ENCODE data around the gene CCL4L2.

DNA sequence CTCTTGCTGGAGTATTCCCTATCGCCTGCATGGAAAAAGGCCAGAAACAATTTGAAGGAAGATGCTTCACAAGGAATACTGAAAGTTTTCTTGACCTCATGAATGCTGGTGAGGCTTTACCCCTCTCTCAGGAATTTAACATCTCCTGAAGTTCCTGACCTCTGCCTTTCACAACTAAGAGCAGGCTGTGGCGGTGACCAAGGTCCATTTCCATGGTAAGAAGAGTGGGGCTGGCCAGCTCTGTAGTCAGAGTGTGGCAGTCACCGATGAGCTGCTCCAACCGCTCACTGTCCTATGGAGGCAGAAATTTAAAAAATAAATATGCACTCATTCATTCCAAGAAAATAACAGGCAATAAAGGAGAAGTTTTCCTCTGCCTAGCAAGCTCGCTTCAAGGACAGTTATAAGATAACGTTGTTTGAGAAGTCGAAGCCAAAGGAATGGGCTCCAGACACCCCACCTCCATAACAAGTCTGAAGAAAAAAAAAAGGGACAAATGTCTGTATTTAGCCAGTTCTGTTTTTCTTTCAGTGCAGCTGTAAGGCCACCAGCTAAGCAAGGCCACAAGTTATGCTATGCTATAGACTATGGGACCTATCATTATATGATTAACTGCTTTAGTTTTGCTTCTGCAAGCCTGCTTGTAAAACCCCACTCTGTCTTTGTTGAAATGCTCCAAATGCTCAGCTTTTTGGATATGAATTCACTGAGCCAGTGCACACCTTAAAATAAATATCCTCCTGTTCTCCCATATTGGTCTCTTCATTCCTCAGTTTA, 6.0 kb upstream of the CCL4L2 start:
- TF ChIP-seq, protein P1, sequence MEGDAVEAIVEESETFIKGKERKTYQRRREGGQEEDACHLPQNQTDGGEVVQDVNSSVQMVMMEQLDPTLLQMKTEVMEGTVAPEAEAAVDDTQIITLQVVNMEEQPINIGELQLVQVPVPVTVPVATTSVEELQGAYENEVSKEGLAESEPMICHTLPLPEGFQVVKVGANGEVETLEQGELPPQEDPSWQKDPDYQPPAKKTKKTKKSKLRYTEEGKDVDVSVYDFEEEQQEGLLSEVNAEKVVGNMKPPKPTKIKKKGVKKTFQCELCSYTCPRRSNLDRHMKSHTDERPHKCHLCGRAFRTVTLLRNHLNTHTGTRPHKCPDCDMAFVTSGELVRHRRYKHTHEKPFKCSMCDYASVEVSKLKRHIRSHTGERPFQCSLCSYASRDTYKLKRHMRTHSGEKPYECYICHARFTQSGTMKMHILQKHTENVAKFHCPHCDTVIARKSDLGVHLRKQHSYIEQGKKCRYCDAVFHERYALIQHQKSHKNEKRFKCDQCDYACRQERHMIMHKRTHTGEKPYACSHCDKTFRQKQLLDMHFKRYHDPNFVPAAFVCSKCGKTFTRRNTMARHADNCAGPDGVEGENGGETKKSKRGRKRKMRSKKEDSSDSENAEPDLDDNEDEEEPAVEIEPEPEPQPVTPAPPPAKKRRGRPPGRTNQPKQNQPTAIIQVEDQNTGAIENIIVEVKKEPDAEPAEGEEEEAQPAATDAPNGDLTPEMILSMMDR (IDR thresholded peaks at IDR 0.05; ENCODE audit: extremely low read depth in 1 of 2, insufficient read depth in 1 of 2, low read depth in 1 of 2, low read length in 2 of 2): no peak
- TF ChIP-seq POLR2A (IDR thresholded peaks at IDR 0.05; ENCODE audit: low read depth, low read length) (no peak), FOS (IDR thresholded peaks at IDR 0.05; ENCODE audit: borderline replicate concordance, insufficient read depth, low read length) (no peak), EZH2 (IDR thresholded peaks at IDR 0.05; ENCODE audit: borderline replicate concordance, low read depth, low read length, severe bottlenecking) (no peak)

Data from endothelial cell of umbilical vein (primary cell).